ENCODE results near the gene GALNT13. TPM values are rescaled to one million over a fixed set of nuclear protein-coding genes. Genes with fewer than 3 reads are reported as not detected.

Gene GALNT13
- total RNA-seq, 1 donor from 2014 or later, result 0.13 TPM

DNA sequence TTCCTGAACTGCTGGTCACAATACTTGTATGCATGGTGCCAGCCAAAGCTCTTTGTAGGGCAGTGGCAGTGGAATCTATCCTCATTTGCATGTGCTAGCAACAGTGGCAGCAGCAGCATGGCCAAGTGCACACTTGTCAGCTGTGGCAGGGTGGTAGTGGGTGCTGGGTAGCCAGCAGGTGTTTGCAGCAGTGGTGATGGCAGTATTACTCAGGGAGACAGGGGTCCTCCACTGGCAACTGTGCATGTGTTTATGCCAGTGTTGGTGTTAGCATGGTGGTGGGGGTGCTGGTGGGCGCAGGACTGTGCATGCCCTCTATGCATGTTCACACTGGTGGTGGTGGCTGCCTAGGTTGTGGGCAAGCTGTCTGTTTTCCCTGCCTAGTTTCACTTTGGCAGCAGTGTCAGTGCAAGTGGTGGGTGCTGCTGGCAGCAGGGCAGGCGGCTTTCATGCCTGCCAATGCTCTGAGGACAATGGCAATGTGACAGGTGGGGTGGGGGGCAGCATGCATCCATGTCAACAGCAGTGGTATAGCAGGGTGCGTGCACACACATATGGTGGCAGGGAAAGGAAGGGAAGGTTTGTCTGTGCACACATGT is 41.2 kb downstream of the GALNT13 start:
- DNase-seq (ENCODE audit: extremely low spot score, unreplicated experiment), result no peak
- TF ChIP-seq, protein P1, sequence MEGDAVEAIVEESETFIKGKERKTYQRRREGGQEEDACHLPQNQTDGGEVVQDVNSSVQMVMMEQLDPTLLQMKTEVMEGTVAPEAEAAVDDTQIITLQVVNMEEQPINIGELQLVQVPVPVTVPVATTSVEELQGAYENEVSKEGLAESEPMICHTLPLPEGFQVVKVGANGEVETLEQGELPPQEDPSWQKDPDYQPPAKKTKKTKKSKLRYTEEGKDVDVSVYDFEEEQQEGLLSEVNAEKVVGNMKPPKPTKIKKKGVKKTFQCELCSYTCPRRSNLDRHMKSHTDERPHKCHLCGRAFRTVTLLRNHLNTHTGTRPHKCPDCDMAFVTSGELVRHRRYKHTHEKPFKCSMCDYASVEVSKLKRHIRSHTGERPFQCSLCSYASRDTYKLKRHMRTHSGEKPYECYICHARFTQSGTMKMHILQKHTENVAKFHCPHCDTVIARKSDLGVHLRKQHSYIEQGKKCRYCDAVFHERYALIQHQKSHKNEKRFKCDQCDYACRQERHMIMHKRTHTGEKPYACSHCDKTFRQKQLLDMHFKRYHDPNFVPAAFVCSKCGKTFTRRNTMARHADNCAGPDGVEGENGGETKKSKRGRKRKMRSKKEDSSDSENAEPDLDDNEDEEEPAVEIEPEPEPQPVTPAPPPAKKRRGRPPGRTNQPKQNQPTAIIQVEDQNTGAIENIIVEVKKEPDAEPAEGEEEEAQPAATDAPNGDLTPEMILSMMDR (IDR thresholded peaks at IDR 0.05), result no peak
- Mint-ChIP-seq H3K27me3 (ENCODE audit: unreplicated experiment) (no peaks in the 10 kb centered on the region), H3K4me1 (ENCODE audit: unreplicated experiment) (no peaks in the 10 kb centered on the region), H3K9me3 (ENCODE audit: unreplicated experiment) (peaks cover 36% of the 10 kb centered on the region), H3K36me3 (ENCODE audit: unreplicated experiment) (no peaks in the 10 kb centered on the region), H3K4me3 (ENCODE audit: unreplicated experiment) (no peak overlapping the region), H3K27ac (ENCODE audit: unreplicated experiment) (no peak overlapping the region)

GRCh38 chr2:153917570-153917969 is 45.8 kb downstream of the GALNT13 start:
- Mint-ChIP-seq H3K4me3 (ENCODE audit: unreplicated experiment) (no peak overlapping the region), H3K27me3 (ENCODE audit: unreplicated experiment) (peaks cover 3% of the 10 kb centered on the region), H3K9me3 (ENCODE audit: unreplicated experiment) (peaks cover 4% of the 10 kb centered on the region), H3K4me1 (ENCODE audit: unreplicated experiment) (no peaks in the 10 kb centered on the region), H3K36me3 (ENCODE audit: unreplicated experiment) (no peaks in the 10 kb centered on the region), H3K27ac (ENCODE audit: unreplicated experiment) (no peak overlapping the region)
- TF ChIP-seq, protein P1 (IDR thresholded peaks at IDR 0.05), result no peak
- DNase-seq (ENCODE audit: extremely low spot score, unreplicated experiment), result no peak

GRCh38 chr2:153935511-153935910 is 63.8 kb downstream of the GALNT13 start:
- DNase-seq (ENCODE audit: extremely low spot score, unreplicated experiment), result no peak
- peaks cover 3% of the 10 kb centered on the region for H3K4me1 Mint-ChIP-seq (ENCODE audit: unreplicated experiment)
- H3K27me3 Mint-ChIP-seq (ENCODE audit: unreplicated experiment), result peaks cover 2% of the 10 kb centered on the region
- no peaks in the 10 kb centered on the region for H3K36me3 Mint-ChIP-seq (ENCODE audit: unreplicated experiment)
- TF ChIP-seq, protein P1 (IDR thresholded peaks at IDR 0.05), result no peak
- H3K27ac Mint-ChIP-seq (ENCODE audit: unreplicated experiment), result no peak overlapping the region
- H3K9me3 Mint-ChIP-seq (ENCODE audit: unreplicated experiment), result peaks cover 4% of the 10 kb centered on the region
- H3K4me3 Mint-ChIP-seq (ENCODE audit: unreplicated experiment), result no peak overlapping the region

DNA sequence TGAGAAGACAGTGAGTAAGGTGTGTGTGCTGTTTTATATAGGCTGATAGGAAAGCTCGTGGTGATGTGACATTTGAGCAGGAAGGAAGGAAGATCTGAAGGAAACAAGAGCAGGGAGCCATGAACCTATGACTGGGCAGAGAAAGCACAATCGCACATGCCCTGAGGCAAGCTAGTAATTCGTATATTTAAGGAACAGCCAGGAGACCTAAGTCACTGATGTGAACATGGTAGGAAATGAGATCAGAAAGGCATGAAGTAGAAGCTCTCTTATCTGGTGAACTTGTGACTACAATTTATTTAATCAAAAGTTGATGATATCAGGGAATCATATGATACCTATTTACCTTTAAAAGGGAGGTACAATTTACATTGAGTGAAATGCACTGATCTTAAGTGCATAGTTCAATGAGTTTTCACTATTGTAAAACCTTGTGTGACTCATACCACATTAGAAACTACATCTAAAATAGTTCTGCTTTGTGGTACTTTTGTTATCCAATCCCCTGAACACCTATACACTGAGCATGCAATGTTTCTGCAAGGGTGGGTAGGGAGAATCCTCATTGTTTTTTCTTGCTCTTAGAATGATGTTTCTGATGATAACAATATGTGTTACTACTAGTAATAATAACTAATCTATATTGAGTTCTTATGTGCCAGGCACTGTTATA is 67.5 kb downstream of the GALNT13 start:
- no peaks in the 10 kb centered on the region for H3K36me3 Mint-ChIP-seq (ENCODE audit: unreplicated experiment)

DNA sequence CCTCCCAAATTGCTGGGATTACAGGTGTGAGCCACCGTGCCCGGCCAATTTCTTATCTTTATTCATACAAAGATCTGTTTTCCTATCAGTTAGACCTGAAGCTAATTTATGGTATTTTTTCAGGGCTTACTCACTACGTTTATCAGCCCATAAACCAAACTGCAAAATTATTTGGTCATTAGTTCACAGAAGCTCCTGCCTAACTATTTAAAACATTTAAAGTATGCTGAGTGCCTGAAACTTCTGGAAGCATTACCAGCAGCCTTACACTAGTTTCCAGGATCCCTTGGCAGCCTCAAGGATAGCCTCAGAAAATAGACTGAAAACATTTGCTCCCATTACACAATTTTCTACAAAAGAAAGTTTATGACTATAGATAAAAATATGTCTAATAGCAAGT is 68.8 kb downstream of the GALNT13 start:
- Mint-ChIP-seq H3K4me1 (ENCODE audit: unreplicated experiment) (peaks cover 6% of the 10 kb centered on the region), H3K27ac (ENCODE audit: unreplicated experiment) (no peak overlapping the region), H3K9me3 (ENCODE audit: unreplicated experiment) (peaks cover 4% of the 10 kb centered on the region), H3K27me3 (ENCODE audit: unreplicated experiment) (no peaks in the 10 kb centered on the region), H3K36me3 (ENCODE audit: unreplicated experiment) (no peaks in the 10 kb centered on the region), H3K4me3 (ENCODE audit: unreplicated experiment) (no peak overlapping the region)
- no peak for DNase-seq (ENCODE audit: extremely low spot score, unreplicated experiment)
- TF ChIP-seq, protein P1 (IDR thresholded peaks at IDR 0.05), result no peak

More for the DNA sequence above, 67.5 kb downstream of the GALNT13 start:
- H3K27me3 Mint-ChIP-seq (ENCODE audit: unreplicated experiment), result no peaks in the 10 kb centered on the region
- peaks cover 6% of the 10 kb centered on the region for H3K4me1 Mint-ChIP-seq (ENCODE audit: unreplicated experiment)
- H3K9me3 Mint-ChIP-seq (ENCODE audit: unreplicated experiment), result peaks cover 4% of the 10 kb centered on the region
- no peak overlapping the region for H3K27ac Mint-ChIP-seq (ENCODE audit: unreplicated experiment)
- TF ChIP-seq, protein P1 (IDR thresholded peaks at IDR 0.05), result no peak
- H3K4me3 Mint-ChIP-seq (ENCODE audit: unreplicated experiment), result no peak overlapping the region
- DNase-seq (ENCODE audit: extremely low spot score, unreplicated experiment), result no peak
